NCI-H526 treated with DMSO at 0.1 percent for 48 hours (cell line): ENCODE data around the gene VWCE.

ENCODE experiments used
- DNase-seq: peaks from one replicate; lab custom pipeline; 2025; lab: John Stamatoyannopoulos, UW

Gene VWCE

GRCh38 chr11:61329871-61330270 is 34.8 kb upstream of the VWCE start:
- no peak for DNase-seq

GRCh38 chr11:61328351-61328750 is 33.2 kb upstream of the VWCE start:
- DNase-seq = no peak

DNA sequence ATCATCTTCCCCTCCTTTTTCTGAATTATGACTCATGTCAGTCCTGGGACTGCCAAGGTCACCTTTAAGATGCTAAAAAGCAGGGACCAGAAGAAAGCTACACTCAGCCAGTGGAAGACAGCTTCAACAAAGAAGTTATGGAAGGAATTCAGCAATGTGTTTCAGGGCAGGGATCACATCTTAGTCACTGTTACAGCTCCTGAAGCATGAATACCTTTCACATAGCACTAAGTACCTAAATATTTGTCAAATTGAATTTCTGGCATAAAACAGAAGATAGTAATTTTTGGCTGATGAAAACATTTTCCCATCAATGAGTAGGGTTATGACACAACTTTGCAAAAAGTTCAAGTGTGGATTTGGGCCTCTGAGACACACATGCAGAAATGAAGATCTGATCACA is 32.6 kb upstream of the VWCE start:
- no peak for DNase-seq

- DNase-seq = no peak
These were observed 30.7 kb upstream of the VWCE start for GRCh38 chr11:61325649-61326414.

- no peak for DNase-seq
These were observed 20.1 kb upstream of the VWCE start for GRCh38 chr11:61315260-61315659.

DNA sequence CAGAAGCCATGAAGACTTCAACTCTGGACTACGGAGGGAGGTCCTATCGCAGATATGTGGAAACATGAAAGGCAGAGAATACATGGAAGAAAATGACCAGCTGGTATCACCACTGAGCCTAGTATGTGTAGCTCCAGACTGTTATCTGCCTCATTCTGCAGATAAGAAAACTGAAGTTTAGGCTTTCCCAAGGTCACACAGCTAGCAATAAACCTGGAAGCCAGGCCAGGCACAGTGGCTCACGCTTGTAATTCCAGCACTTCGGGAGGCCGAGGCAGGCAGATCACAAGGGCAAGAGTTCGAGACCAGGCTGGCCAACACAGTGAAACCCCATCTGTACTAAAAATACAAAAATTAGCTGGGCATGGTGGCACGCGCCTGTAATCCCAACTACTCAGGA is 15.6 kb upstream of the VWCE start:
- no peak for DNase-seq

DNA sequence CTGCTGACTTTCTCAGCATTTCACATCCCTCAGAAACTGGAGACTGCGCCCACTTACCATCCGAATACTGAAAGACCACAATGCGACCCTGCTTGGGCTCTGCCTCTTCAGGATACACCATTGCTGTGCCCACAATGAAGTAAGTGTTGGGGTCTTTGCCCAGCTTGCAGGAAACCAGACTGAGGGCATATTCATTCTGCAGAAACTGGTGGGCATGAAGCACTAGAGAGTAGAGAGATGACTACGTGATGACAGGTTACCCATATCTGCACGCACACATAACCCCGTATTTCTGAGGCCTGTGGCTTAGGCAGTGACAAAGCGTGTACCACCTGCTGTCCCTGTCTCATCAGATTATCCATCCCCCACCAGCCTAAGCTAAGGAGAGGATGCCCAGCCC is 14.6 kb upstream of the VWCE start:
- no peak for DNase-seq

DNA sequence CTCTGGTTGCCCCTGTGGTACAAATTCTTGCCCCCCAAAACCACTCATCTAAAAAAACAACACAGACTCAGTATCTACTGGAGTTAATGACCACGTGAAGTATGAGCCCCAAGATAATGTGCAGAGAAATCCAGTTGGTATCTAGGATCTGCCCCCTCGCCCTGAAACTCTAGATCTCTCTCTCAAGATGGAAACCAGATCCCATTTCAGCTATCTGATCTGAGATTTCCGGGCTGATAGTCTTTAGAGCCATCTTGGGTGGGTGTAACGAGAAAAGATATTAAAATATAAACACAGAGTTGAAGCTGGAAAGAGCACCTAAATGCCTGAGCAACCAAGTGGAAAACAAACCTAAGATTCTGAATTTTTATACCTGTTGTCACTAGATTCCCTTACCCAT is 14.0 kb upstream of the VWCE start:
- no peak for DNase-seq

GRCh38 chr11:61307354-61307753 is 12.2 kb upstream of the VWCE start:
- no peak for DNase-seq

DNA sequence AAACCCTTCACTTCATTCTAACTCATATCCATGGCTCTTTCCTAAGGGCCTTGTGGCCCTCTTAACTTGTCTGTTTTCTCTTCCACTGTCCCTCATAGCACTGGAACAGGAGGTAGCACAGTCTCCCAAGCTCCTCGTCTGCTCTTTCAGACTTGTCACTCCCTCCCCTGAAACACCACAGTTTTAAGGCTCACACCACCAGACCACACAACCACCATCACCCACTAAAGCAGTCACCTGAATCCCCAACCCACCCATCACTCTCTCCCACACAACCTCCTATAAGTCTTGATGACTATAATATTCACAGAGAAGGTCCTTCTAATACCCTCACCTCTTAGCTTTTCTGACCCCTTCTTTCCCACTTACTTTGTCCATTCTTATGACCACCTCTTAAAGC is 11.1 kb upstream of the VWCE start:
- no peak for DNase-seq

DNA sequence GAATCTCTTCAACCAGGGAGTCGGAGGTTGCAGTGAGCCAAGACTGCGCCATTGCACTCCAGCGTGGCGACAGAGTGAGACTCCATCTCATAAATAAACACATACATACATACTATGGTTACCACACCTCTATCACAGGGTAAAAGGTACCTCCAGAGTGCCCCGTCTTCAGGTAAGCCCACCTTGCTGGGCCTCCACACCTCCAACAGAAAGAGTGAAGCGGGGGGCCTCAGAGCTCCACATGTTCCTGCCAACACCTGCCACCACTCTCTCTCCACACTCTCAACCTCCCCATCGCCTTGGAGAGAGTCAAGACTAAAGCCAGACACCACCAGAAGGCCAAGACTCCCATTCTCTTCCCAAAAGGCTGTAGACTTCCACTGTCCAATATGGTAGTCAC is 10.3 kb upstream of the VWCE start:
- DNase-seq = no peak

- DNase-seq = no peak
These were observed 8.6 kb upstream of the VWCE start for GRCh38 chr11:61303725-61304124.

DNA sequence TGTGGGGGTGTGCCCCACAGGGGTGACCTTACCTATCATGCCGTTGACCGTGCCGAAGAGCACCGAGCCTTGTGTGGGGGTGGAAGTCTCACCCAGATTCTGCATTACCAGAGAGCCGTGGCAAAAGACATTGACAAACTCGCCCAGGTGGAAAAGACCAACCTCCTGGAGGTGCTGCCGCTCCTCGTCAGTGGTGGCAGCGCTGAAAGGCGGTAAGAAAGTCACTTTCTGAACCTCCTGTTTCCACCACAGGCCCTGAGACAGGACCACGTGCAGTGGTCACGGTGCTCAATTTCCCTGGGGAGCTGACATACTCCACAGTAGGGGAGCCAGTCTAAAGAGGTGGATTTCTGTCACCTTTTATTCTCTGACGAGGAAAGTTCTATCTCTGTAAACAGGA is 7.4 kb upstream of the VWCE start:
- no peak for DNase-seq

DNA sequence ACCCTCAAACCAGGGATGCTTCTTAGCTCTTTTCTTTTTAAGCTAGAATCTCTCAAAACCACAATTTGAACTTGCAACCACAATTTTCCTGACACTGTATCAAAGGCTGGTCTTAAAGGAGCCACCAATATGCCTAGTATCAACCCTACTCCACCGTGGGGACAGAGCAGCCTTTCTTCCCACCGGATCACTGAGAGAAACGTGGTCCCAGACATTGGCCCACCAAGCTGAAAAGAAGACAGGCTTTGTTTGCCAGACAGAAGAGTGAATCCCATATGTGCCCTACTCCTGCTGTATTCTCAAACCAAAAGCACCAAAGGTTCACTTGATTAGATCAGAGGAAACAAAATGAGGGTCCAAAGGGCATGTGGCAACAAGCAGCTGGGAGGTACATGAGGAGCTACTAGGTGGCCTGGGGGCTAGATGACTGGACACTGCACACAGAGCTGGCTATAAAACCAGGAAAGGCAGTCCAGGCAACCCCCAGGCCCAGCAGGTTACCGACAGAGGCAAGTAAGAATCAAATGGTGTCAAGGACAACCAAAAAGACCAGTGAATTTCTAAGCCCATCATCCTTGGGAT is 3.6 kb upstream of the VWCE start:
- DNase-seq = no peak

DNA sequence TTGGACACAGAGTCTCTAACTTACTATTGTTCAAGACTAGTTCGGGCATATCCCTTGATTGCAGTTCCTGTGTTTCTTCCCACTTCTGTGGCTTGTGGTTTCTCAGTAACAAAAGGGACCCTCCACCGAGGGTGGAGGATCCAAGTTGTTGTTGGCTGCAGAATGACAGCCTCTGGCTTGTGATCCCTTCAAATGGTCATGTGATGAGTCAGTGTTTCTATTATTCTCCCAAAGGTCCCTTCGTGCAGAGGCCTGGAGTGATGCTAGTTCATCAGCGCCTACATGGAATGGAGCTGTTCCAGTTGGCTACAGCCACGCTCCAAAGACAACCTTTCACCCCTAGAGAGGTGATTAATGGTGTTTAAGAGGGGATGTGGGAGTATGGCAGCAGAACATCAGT is 2.6 kb upstream of the VWCE start:
- no peak for DNase-seq

DNA sequence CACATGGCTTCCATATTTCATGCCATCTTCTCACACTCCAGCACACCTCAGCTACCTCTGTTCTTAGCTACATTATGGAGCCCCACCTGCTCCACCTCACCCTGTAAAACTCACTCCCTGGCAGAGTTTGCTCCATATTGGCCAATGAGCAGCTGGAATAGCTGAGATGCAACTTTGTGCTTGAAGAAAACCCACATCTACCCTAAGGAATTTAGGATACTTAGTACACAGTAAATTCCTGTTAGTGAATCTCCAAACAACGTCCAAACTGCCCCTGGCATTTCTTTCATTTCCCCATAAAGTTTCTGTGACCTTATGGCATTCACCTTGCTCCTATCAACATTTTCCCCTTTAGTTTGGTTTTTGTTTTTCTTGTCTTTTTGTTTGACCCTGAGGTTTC is 2.2 kb upstream of the VWCE start:
- DNase-seq = no peak

DNA sequence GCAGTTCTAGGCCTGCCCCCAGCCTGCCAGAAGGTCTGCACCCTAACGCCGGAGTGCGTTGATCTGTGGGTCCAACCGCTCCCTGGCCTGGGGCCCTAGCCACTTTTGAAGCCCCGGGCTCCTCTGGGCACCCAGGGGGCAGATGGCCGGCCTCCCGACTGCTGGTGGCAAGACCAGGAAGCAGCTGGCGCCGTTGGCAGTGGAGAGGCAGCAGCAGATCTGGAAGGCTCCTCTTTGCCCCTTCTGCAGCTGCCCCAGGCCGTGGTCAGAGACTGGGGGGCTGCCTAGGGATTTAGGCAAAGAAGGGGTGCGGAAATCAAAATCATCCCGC is 445 bp upstream of the VWCE start:
- DNase-seq = no peak

DNA sequence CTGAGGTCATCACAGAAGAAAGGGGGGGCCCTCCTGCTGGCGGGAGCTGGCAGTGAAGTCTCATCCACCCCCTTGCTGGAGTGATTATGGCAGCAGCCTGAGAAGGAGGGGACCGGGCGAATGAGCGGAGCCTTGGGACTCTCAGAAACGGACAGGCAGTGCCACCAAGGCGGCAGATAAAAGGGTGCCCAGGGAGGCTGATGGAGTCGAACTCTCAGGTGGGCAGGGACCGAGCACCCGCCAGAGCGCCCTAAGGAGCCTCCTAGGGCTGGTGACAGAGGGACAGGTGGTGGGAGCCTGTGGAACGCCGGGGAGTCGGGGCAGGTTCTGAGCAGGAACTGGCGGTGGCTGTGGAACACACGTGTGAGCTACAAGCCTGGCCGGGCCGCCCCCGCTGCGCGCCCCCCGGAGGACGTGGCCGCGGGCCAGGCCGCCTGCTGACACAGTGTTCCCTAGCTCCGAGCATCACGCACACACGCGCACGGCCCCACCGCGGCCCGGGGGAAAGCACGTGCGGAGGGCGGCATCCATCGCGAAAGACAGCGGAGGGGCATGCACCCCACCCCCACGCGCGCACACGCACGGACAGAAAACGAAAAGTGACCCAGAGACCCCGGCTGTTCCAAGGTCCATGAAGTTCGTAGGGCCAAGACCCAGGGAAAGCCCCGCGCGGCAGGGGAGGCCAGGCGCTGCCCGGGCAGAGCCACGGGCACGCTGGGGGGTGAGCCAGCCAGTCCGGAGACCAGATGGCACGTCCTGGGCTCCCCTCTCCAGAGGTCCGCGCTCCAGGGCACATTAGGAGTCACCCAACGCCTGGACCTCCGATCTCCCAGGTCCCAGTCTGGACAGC is 1.0 kb downstream of the VWCE start:
- peak; percentile 84 for DNase-seq

- DNase-seq = no peak
These were observed 2.8 kb downstream of the VWCE start for GRCh38 chr11:61292356-61292755.

DNA sequence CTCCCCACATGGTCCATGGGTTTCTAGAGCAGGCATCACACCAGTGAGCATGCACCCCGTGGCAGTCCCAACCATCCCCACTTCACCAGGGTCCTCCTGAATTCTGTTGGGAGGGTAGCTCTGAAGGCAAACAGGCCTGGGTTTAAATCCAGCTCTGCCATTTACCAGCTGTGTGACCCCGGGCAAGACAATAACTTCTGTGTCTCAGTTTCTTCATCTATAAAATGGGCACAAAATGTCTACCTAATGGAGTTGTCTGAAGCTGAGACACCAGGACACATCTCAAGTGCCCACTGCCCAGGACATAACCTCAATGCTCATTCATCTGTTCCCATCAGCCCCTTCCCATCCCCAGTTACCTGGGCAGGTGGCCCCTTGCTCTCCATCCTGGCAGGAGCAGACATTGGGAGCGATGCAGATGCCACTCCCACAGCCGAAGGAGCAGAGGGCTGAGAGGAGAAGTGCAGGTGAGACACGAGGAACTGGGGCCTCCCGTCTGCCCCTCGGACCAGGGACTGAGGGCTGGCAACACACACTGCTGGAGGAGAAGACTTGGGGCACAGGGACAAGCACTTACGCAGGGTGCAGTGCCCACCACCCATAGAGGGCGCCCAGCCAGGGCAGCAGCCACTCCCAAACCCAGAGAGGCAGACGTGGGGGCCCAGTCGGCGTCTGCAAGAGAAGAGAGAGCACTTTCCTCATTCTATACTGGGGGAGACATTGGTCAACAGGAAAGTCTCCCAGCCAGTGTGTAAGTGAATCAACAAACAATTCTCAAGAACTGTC is 4.0 kb downstream of the VWCE start:
- DNase-seq = no peak

- DNase-seq = no peak
These were observed 7.7 kb downstream of the VWCE start for GRCh38 chr11:61287338-61287977.

DNA sequence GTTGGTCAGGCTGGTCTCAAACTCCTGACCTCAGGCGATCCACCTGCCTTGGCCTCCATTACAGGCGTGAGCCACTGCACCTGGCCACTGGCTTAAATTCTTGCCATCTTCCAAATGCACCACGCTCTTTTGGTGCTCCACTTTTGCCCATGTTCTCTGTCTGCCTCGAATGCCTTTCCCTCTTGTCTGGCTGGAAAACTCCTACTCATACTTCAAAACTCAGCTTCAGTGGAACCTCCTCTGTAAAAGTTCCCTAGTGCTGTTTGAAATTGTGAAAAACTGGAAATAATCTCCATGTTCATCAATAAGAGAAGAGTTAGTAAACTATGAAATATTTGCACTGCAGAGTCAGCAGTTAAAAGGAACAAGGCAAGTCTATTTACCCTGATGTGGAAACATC is 11.5 kb downstream of the VWCE start:
- DNase-seq = no peak
